Measurements from ENCODE around the gene MAGED1.

- TF ChIP-seq CTCF (conservative IDR thresholded peaks at IDR 0.05) (no peak), EZH2 (IDR thresholded peaks at IDR 0.05; ENCODE audit: low read depth) (no peak)
Observed at GRCh38 chrX:51894697-51895336, 1.4 kb downstream of the MAGED1 start.

All from PC-9 (cell line).